COLO829 (cell line): Measurements from ENCODE around the gene SH3BP5.

ENCODE experiments used
- DNase-seq: peaks from one replicate; pipeline ENCODE4 v3.0.0; 2012; ENCODE audit warnings: low spot score

Gene SH3BP5

GRCh38 chr3:15297608-15298350 lies 34.6 kb downstream of the SH3BP5 start:
- no peak for DNase-seq

- DNase-seq: no peak
Measured at GRCh38 chr3:15295506-15295905, 36.9 kb downstream of the SH3BP5 start.

- no peak for DNase-seq
Measured at GRCh38 chr3:15294929-15295328, 37.5 kb downstream of the SH3BP5 start.

GRCh38 chr3:15292765-15293522 lies 39.4 kb downstream of the SH3BP5 start:
- DNase-seq: no peak

- DNase-seq: no peak
Measured at GRCh38 chr3:15291589-15292541, 40.5 kb downstream of the SH3BP5 start.

- DNase-seq: no peak
Measured at GRCh38 chr3:15290736-15291135, 41.6 kb downstream of the SH3BP5 start.

- no peak for DNase-seq
Measured at GRCh38 chr3:15289661-15290060, 42.7 kb downstream of the SH3BP5 start.

- DNase-seq: no peak
Measured at GRCh38 chr3:15288331-15289035, 43.9 kb downstream of the SH3BP5 start.

- no peak for DNase-seq
Measured at GRCh38 chr3:15287565-15288330, 44.6 kb downstream of the SH3BP5 start.

- no peak for DNase-seq
Measured at GRCh38 chr3:15286022-15286421, 46.4 kb downstream of the SH3BP5 start.

- peak; percentile 53 for DNase-seq
Measured at GRCh38 chr3:15284121-15284889, 48.1 kb downstream of the SH3BP5 start.

GRCh38 chr3:15283702-15284101 lies 48.7 kb downstream of the SH3BP5 start:
- no peak for DNase-seq

GRCh38 chr3:15281817-15282216 lies 50.6 kb downstream of the SH3BP5 start:
- DNase-seq: no peak

GRCh38 chr3:15280853-15281532 lies 51.4 kb downstream of the SH3BP5 start:
- DNase-seq: no peak

GRCh38 chr3:15279671-15280402 lies 52.5 kb downstream of the SH3BP5 start:
- DNase-seq: no peak

- DNase-seq: no peak
Measured at GRCh38 chr3:15279205-15279604, 53.2 kb downstream of the SH3BP5 start.

- DNase-seq: no peak
Measured at GRCh38 chr3:15277861-15278500, 54.4 kb downstream of the SH3BP5 start.

GRCh38 chr3:15276028-15276724 lies 56.2 kb downstream of the SH3BP5 start:
- peak; percentile 16 for DNase-seq
